AG08396 (cell line): ENCODE results near the gene TMEM95.
A peak's percentile ranks its signal among the peaks of the same experiment; 100 is the strongest.
"Not testable (repeated sequence)": the region's sequence is repeated elsewhere in the genome, so short reads cannot be mapped to it uniquely, and the experiment has no call there.

Experiments used
- DNase-seq: peaks from one replicate; pipeline ENCODE4 v3.0.0; 2012; ENCODE audit warnings: low spot score, mixed read lengths

Gene TMEM95

GRCh38 chr17:7323731-7324437 is 31.1 kb upstream of the TMEM95 start:
- DNase-seq: peak; percentile 78

DNA sequence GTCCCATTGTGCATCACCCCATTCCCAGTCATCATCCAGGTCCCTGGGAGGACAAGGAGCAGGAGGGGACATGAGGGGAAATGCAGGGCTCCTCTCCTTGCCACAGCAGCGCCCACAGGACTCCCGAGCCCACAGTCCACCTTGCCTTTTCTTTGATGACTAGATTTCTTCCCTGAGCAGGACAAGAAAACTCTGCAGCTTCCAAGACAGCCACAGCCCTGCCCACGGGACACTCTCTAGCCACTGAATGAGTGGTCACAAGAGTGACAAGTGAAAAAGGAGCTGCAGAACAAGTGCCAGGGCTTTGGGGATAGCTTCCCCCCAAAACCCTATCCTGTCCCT is 30.5 kb upstream of the TMEM95 start:
- DNase-seq: no peak

DNA sequence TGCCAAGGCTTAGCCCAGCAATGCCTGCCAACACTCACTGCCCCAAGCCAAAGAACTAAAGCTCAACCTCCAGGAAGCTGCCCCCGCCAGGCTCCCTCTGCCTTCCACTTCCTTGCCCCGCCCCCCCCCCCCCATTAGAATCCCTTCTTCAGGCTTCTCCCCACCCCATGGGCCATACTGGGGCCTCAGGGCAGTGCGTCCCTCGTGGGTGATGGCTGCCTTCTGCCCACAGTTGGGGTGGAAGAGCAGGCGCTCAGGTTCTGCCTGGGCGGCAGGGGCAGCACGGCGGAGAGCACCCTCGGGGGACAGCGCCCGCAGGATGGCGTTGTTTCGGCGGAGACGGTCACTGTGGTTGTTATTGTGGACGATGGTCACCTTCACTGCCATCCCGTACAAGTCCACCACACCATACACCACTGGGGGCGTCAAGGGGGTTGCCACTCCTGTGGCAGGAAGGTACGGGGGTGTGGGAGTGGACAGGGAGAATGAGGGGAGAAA is 29.9 kb upstream of the TMEM95 start:
- DNase-seq: no peak

DNA sequence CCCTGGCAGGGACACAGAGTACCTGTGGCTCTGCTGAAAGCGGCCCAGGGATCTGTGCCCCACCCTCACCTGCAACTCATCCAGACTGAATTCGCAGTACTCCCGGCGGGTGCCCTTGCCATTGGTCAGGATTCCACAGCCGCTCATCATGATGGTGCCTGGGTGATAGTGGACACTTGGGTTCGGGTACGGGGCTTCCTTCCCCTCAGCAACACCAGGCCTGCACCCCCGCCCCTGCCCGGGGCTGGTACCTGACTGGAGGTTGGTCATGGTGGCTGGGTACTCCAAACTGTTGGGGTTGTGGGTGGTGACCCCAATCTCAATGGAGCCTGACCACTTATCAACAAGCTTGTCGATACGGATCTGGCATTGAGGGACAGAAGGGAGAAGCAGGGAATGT is 28.8 kb upstream of the TMEM95 start:
- no peak for DNase-seq

DNA sequence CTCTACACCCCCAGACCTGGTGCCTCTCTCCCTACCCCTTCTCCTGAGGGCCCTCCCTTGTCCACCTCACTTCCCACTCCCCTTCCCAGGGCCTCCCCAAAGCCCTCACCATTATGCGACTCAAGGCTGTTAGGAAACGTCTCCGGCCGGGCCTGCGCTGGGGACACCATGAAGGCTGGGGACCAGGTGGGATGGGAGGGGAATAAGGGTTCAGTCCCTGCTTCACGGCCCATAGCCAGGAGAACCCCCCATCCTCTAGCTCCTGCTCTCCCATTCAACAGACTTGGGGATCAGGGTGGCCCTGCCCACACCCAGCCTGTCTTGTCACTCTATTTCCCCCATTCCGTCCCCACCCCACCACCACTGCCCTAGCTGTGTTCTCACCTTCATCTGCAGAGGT is 27.9 kb upstream of the TMEM95 start:
- no peak for DNase-seq

DNA sequence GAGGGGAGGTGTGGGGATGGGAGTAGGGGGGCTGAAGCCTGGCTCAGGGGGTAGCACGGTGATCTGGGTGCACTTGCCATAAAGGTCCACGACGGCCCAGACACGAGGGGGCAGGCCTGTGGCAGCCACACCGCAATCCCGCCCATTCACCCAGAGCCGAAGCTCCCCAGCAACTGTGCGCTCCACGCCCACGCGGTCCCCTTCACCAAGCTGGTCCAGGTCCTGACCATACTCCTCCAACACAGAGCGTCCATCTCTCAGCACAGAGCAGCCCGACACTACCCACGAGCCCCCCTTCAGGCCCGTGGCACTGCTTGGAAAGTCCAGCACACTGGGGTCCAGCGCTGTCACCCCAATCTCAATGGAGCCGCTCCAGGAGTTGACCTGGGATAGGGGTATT is 27.5 kb upstream of the TMEM95 start:
- no peak for DNase-seq

DNA sequence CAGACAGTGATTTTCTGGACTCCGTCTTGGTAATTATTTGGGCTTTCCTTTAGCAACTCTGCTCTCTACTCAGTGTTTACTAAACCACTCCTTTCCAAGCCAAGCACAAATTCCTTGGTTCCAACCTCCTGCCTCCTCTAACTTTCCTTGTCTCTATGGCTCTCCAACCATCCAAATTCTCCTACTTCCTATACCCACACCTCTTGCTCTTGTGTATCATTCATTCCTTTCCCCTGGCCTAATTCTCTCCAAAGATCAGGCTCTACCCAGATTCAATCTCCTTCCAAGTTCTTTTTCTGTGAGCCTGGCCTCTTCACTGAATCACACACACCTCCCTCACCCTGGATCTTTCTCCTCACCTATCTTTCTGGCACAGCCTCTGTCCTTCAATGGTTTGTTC is 26.9 kb upstream of the TMEM95 start:
- DNase-seq: no peak

GRCh38 chr17:7328840-7329373 is 26.0 kb upstream of the TMEM95 start, which contains the start of gene NEURL4:
Gene NEURL4 (minus strand): TSS chr17:7329335. CDS start chr17:7329312, 23 bp downstream.
- DNase-seq: no peak

- DNase-seq: peak; percentile 99
These were observed 25.5 kb upstream of the TMEM95 start for GRCh38 chr17:7329374-7329996.

- DNase-seq: peak; percentile 92
These were observed 24.8 kb upstream of the TMEM95 start for GRCh38 chr17:7329997-7330637.

DNA sequence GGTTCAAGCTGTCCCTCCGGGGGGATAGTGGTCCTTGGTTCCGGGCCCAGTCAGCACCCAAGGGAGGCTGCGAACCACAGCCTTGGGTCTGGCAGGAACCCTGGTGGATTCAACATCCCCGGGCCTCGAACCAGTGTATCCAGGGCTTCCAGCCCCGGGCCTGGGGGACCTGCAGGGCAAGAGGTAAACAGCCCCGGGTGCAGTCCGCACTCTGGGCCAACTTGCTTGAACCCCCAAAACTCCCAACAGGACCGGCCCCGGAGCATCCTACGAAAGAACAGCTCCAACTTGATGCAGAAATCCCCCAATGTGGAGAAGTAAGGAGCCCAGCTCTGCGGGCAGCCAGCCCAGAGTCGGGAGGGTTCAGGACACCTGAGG is 24.3 kb upstream of the TMEM95 start:
- DNase-seq: no peak

GRCh38 chr17:7332111-7332510 is 22.8 kb upstream of the TMEM95 start:
- no peak for DNase-seq

- not testable (repeated sequence) for DNase-seq
These were observed 22.3 kb upstream of the TMEM95 start for GRCh38 chr17:7332600-7333069.

- no peak for DNase-seq
These were observed 19.9 kb upstream of the TMEM95 start for GRCh38 chr17:7334938-7335538.

DNA sequence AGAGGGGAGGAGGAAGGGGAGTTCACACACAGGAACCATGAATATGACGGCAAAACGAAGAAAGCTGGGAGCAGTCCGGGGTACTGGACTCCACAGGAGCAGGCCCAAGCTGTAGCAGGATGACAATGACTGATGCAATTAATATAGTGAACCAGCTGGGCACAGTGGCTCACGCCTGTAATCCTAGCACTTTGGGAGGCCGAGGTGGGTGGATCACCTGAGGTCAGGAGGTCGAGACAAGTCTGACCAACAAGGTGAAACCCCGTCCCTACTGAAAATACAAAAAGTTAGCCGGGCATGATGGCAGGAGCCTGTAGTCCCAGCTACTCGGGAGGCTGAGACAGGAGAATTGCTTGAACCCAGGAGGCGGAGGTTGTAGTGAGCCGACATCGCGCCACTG is 19.2 kb upstream of the TMEM95 start:
- not testable (repeated sequence) for DNase-seq

GRCh38 chr17:7336240-7337175 is 18.4 kb upstream of the TMEM95 start, which contains the start of gene ACAP1:
Gene ACAP1 (plus strand): TSS chr17:7336529. CDS start chr17:7336735, 206 bp downstream.
- DNase-seq: no peak

- DNase-seq: not testable (repeated sequence)
These were observed 17.4 kb upstream of the TMEM95 start for GRCh38 chr17:7337600-7337999.

DNA sequence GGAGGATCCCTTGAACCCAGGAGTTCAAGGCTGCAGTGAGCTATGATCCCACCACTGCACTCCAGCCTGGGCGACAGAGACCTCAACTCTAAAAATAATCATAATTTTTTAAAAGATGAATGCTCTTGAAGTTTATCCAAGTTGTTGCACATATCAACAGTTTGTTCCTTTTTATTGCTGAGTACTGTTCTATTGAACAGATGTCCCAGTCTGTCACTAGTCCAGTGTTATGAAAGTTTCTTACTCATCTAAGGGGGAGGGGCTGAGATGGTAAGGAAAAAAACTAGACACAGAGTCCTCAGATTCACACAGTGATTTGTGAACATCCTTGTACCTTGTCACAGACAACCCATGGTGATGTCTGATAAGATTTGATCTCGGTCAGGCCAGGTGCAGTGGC is 14.8 kb upstream of the TMEM95 start:
- DNase-seq: no peak

DNA sequence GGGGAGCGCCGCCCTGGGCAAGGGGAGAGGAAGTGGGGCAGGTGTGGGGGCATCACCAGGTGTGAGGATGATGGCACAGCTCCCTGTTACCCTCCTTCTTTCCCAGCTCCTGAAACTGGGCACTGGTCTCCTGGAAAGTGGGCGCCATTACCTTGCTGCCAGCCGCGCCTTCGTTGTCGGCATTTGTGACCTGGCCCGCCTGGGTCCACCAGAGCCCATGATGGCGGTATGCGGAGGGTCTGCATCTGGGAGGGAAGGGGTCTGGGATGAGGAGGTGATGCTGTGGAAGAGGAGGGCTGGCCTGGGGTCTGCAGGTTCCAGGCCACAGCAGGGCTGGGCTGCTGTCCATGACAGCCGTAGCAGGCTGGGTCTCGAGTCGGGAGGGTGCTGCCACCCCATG is 13.1 kb upstream of the TMEM95 start:
- DNase-seq: no peak

DNA sequence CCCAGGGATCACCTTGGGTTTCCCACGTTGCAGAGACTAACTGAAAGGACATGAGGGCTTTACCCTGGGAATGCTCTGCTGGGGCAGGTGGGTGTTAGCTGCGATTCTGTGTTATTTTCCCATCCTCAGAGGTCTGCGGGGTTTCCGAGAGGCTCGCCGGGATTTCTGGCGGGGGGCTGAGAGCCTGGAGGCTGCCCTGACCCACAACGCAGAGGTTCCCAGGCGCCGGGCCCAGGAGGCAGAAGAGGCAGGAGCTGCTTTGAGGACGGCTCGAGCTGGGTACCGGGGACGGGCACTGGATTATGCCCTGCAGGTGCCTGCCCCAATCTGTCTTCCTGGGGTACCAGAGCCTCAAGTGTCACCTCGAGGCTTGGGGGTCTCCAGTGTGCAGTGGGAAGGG is 11.7 kb upstream of the TMEM95 start:
- no peak for DNase-seq
